Measurements from ENCODE around the gene GGT6.

The GGT6 gene

DNA sequence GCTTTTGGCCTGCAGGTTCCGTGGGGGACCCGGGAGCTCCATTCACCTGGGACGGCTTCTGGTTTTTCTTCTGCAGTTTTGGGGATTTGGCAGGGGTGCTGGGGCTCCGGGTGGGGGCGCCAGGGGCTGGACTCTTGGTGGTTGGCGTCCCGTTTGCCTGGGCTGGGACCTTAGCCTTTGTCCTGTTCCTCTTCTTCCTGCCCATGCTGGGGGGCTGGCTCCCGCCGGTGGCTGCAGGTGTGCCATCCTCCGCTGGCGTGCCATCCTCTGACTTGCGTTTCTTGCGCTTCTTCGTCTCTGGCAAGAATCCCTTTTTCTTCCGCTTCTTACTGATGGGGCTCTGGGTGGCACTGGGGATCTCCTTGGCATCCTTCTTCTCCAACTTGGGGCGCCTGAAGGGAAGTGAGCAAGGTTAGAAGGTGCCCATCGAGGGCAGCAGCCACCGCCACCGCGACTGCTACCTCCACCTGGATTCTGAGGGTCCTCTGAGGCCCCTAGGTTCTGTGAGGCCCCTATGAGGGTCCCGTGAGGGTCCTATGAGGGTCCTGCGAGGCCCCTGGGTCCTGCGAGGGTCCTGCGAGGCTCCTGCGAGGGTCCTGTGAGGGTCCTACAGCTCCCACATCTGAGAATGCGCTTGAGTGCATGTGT lies 20.7 kb downstream of the GGT6 start:
- no peak for DNase-seq (ENCODE audit: low spot score)
- FAIRE-seq: no peak

DNA sequence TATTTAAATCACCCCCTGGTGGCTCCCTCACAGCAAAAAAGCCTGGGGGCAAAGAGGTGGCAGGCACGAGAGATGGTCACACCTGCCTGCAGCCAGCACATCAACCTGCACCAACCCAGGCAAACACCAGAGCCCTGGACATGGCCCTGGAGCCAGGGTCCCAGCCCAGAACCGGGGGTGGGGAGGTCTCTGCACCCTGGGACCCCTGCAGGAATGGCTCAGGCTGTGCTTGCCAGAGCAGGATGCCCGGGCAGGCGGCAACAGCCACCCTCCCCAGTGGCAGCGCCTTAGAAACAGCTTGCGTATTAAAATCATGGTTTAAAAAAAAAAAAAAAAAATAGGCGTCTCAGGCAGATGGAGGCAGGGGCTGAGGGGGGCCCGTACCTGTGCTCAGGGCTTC lies 21.4 kb downstream of the GGT6 start:
- FAIRE-seq: no peak
- no peak for DNase-seq (ENCODE audit: low spot score)

DNA sequence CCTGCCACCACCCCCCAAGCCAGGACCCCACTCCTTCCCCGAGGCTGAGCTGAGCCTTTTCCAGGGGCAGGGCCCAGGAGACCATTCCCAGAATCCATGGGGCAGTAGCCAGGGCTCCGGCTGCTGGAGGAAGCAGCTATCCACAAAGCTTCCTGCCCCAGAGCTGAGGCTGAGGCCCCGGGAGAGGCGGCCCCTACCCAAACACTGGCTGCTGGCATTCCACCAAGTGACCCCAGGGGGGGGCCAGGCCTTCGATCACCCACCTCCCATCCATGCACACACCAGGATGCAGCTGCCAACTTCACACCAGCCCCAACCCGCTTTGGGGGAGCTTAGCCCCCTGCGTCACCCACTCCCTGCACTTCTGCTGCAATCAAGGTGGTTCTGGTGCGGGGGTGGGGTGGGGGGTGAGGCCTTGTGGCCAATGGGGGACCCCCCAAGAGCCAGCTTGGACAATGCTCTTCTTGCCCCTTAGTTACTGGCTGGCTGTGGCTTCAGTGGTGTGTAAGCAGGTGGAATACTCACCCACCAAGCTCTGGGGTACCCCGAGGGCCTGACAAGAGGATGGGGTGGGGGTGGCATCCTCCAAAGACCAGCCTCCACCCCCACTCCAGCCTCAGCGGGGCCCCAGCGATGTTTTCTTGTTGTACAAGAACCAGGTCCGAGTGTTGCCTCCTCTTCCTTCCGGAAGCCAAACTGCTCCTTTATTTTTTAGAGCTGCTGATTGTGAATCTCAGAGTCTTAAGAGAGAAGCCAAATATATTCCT lies 22.0 kb downstream of the GGT6 start:
- FAIRE-seq (no peak), DNase-seq (ENCODE audit: low spot score) (no peak)

DNA sequence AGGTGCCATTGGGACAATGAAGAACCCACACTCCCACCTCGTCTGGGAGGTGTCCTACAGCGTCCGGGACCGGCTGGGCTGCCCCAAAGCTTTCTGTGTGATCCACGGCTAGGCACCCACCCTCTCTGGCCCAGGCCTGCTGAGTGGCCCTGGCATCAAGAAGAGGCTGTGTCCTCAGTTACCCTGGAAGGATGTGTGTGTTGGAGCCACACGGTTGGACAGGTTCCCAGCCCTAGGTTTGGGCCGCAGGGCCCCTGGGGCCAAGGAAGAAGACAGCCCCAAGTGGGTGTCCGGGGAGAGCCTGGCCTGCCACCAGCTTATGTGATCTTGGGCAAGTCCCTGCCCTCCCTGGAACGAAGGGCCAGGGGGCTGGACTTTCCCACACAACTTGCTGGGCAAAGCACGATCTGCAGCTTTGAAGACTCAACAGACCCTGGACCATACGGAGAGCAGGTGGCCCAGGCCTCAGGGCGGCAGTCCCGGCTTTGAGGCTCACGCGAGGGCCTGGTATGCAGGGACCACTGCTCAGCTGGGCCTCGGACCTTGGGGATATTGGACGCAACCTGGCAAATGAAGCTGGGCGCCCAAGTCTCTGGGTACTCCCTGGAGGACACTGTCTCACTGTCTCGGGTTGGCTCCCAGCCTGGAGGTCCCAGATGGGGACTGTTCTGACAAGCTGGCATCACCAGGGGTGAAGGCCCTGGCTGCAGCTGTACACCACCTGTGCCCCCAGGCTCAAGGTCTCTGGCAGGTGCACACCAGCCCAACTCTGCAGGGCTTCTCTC lies 22.7 kb downstream of the GGT6 start:
- no peak for FAIRE-seq

DNA sequence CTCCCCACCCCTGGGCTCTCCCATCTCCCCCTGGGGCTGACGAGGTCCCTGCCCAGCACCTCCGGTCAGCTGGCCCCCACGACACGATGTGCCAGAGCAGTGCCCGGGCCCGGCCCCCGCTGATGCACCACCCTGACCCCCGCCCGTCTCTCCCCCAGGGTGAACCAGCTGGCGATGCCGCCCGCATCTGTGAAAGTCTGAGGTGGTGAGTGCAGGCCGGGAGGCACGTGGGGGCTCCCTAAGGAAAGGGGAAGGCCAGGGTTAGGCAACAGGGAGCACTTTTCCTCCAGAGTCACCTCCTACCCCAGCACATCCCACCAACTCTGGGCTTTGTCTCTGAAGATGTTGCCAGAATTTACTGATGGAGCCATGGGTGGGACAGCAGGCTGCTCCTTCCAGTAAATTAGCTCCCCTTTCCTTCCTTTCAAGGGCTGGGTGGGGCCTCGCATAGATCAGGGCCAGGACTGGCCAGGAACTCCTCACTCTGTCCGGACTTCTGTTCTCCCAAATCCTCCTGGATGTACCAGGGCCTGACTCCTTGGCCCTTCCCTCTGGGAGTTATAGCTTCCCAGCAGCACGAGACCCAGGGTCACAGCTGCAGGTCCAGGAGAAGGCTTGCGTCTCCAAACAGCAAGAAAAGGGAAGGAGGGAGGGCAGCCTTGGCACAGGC lies 23.5 kb downstream of the GGT6 start:
- FAIRE-seq (no peak), DNase-seq (ENCODE audit: low spot score) (no peak)

More for the DNA sequence above, 22.7 kb downstream of the GGT6 start:
- no peak for DNase-seq (ENCODE audit: low spot score)

DNA sequence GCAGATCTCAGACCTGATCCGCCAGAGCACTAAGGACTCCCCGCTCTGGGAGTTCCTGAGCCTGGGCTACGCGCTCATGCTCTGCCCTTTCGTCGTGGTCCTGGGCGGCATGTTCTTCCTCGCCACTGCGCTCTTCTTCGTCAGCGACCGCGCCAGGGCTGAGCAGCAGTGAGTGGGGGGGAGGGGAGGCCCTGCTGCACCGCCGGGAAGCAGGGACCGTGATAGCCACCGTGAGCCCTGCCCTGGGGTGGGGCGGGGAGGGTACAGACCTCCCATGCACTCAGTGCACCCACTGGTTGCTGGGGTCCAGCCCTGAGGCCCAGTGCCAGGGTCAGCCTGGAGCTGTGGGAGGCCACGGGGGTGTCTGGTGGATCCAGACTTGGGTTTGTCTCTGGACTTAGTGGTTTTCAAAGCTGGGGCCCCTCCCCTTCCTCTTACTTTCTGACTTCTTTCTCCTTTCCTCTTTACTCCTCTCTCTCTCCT lies 24.1 kb downstream of the GGT6 start:
- no peak for FAIRE-seq
- DNase-seq (ENCODE audit: low spot score): no peak

DNA sequence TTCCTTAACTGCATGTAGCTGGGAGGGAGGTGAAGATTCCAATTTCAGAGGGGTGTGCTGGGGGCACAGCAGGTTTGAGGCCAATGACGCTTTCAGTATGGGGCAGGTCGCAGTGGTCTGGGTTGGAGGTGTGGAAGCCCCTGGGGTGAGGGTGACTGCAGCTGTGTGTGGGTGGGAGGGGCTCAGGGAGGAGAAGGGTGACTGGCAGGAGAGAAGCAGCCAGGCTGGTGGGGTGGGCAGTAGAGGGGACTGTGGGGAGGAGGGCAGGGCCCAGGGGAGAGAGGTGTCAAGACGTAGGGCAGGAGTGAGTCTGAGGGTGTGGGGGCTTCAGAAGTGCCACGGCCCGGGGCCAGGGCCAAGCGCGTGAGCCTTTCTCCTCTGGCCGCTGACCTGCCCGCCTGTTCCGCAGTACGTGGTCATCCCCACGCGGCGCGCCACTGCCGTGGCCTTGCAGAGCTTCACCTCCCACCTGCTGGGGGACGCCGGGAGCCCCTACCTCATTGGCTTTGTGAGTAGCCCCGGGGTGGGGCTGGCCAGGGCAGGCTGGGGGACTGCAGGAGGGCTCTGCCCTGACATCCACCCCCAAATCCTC lies 24.6 kb downstream of the GGT6 start:
- DNase-seq (ENCODE audit: low spot score): no peak
- no peak for FAIRE-seq

DNA sequence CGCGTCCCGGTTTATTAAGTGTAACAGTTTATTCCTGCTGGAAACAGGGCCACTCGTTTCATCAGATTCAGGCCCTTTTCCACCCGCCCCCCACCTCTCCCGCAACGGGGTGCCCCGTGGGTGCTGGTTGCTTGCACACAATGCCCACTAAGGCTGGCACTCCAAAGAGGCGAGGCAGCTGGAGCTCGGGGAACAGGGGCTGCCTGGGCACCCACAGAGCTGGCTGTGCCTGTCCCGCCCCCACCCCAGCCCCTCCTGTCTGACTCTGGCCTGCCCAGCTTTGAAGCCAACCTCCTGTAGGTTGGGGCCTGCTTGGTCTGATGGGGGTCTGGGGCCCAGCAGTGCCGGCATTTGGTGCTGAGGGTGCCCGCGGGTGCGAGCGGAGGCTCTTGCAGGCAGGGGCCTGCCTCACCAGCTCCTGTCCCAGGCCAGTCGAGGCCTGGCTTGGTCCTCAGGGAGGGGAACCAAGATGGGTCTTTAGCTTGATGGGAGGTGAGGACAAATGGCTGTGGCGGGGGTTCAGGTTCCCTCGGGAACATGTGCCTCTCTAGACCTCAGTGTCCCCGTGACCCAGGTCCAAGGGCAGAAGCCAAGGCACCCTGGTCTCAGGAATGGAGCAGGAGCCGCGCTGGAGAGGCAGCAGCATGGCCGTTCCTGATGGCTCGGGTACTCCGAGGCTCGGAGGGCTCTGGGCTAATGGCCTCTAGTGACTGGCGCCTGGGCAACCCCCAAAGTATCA lies 25.3 kb downstream of the GGT6 start:
- DNase-seq (ENCODE audit: low spot score): no peak
- no peak for FAIRE-seq

DNA sequence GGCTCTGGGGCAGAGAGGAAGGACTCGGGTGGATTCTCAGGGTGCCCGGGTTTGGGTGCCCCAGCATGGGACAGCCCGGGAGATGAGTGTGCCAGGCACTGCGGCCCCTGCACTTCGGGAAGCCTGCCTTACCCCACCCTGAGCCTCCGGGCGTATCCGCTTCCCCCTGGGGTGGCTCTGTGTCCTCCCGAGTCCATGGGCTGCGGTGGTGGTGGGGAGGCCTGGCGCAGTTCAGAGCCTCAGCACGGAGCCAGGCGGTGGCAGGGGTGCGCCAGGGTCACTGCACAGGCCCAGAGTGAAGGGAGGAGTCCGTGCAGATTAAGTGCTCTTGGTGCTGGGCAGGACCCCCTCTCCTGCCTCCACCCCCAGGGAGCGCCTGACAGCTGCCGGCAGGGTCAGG lies 25.9 kb downstream of the GGT6 start:
- DNase-seq (ENCODE audit: low spot score) (no peak), FAIRE-seq (no peak)

DNA sequence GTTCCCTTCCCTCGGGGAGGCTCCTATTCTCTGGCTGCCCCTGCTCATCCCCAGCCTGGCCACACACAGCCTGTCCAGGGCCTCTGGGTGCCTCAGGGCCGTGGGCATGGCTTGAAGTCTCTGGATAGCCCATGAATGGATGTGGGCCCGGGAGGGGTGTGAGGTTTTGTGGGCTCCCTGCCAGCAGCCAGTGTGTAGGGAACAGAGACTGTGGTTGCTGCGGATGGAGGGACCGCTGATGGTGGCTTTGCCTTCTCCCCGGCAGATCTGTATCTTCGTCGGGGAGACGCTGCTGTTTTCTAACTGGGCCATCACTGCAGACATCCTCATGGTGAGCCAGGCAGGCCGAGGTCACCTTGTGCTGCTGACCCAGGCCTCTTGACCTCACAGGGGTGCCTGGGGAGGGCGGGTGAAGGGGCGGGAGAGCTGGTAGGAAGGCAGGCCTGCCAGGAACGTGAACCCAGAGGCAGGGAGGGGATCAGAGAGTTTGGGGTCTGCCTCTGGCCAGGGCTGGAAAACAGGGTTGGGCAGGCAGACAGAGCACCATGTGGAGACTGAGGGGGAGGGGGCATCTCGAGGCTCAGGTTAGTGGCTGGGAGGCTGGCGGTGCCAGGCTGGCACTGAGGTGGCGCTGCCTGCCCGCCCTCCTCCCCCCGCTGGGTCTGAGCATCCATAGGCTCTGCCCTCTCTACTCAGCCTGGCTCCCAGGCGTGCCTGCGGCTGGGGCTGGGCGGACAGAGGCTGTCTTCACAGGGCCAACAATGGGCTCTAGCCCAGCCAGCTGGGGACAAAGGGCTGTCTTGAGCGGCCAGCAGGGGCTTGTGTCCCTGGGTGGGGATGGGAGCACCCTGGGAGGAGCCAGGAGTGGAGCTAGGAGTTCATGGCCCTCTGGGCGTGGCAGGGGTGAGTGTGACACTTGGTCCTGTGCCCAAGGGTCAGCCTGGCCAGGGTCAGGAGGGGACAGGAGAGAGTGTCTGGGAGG lies 26.6 kb downstream of the GGT6 start:
- DNase-seq (ENCODE audit: low spot score) (no peak), FAIRE-seq (no peak)

DNA sequence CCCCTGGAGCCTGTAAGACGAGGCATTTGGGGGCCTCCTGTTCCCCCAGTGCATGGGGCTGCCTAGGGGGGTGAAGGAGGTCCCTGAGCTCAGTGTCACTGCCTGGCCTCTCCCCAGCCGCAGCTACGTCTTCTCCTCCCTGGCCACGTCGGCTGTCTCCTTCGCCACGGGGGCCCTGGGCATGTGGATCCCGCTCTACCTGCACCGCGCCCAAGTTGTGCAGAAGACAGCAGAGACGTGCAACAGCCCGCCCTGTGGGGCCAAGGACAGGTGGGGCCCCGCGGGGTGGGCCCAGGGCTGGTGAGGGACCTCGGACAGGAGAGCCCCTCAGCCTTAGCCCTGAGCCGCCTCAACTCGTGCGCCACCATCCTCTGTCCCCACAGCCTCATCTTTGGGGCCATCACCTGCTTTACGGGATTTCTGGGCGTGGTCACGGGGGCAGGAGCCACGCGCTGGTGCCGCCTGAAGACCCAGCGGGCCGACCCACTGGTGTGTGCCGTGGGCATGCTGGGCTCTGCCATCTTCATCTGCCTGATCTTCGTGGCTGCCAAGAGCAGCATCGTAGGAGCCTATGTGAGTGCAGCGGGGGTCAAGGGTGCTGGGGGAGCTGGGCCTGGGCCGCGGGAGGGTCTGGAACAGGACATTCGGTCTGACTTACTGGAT lies 27.4 kb downstream of the GGT6 start:
- FAIRE-seq: no peak
- no peak for DNase-seq (ENCODE audit: low spot score)

DNA sequence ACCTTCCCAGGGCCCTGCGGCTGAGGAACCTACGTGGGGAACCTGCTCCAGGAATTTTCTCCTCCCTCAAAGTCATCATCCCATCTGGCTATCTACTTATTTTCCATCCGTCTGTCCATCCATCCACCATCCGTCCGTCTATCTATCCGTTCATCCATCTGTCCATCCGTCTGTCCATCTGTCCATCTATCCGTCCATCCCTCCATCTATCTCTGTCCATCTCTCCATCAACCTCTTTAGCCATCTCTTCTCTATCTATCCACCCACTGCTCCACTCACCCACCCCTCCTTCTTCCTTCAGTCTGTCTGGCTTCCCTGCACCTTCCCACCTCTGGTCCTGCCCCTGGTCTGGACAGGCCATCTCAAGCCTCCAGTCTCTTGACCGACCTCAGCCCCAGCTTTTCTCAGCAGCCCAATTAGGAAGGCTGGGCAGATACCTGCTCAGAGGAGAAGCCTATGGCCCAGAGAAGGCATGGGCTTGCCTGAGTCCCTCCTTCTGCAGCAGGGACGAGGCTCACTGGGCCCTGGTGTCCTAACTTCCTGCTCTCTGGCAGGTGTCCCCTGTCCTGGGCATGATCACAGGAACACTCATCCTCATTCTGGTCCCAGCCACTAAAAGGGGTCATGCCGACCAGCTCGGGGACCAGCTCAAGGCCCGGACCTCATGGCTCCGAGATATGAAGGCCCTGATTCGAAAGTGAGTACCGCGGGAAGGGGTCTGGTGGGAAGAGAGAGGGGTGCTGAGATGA lies 28.2 kb downstream of the GGT6 start:
- no peak for DNase-seq (ENCODE audit: low spot score)

DNA sequence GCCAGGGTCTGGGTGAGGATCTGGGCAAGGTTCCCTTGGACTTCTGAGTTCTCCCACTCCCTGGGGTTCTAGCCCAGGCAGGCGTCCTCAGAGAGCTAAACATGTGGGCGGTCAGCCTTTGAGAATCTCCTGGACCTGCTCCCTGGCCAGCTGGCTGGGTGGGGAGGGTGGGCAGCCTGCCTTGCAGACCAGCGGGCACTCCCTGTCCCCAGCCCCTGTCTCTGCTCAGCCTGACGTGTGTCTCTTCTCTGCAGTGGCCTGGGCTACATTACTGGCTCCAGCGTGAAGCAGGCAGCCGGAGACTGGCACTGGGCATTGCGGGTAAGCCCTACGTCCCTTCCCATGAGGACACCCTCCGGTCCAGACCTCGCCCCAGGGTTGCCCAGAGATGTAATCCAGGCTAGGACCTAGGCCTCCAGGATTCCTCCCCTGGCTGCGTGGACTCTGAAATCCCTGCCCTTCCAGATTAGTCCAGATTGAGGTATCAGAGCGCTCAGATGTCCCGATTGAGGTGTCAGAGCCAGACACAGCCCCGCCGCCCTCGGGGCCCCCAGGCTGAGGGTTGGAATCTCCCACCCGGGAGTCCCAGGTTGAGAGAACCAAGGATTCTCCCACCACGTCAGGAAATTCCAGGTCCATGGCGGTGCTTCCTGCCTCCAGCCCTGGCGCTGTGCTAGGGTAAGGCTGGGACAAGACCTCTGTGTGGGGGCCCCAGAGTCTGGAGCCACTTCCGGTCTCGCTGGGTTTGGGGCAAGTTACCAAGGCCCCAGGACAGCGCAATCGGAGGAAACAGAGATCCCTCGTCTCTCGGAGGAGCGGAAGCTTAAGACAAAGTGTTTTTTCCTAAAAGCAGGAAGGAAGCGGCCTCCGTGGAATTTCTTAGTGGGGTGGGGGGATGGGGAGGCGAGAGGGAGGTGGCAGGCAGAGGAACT lies 29.3 kb downstream of the GGT6 start:
- FAIRE-seq: no peak
- no peak for DNase-seq (ENCODE audit: low spot score)

More for the DNA sequence above, 28.2 kb downstream of the GGT6 start:
- no peak for FAIRE-seq

DNA sequence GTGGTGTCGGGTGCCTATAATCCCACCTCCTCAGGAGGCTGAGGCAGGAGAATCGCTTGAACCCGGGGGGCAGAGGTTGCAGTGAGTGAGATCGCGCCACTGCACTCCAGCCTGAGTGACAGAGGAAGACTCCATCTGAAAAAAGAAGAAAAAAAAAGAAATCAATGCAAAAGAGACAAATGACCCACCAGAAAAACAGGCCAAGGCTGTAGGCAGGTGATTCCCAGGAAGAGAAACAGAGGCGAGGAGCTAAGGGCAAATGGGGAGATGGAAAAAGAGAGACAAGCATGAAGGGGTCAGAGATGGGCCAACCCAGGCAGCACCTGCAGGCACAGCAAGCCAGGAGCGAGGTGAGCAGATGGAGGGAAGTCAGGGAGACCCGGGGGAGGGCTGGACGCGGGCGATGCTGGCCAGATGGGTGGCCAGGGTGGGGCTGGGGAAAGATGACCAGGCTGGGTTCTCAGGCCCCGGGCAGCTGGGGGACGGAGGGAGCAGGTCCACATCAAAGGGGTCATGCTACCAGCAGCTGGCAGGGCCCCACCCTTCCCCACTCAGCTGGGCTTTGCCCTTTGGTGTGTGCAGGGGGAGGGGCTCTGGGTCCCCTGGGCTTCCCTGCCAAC lies 30.7 kb downstream of the GGT6 start:
- no peak for FAIRE-seq
- no peak for DNase-seq (ENCODE audit: low spot score)

DNA sequence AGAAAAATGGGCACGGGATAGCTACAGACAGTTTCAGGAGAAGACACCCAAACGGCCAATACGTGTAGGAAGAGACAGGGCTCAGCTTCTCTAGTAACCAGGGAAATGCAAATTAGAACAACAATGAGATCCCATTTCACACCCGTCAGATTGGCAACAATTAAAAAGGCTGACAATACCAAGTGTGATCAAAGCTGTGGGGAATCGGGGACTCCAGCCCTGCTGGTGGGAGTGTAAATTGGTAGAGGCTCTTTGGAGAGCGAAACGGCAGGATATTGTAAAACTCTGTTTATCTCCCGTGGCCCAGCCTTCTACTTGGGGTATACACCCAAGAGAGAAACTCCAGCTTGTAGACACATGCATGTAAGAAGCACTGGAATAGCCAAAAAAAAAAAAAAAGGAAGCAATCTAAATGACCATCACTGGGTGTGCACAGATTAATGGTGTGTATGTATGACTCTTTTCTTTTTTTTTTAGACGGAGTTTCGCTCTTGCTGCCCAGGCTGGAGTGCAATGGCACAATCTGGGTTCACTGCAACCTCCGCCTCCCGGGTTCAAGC lies 32.7 kb downstream of the GGT6 start:
- DNase-seq (ENCODE audit: low spot score) (no peak), FAIRE-seq (no peak)

DNA sequence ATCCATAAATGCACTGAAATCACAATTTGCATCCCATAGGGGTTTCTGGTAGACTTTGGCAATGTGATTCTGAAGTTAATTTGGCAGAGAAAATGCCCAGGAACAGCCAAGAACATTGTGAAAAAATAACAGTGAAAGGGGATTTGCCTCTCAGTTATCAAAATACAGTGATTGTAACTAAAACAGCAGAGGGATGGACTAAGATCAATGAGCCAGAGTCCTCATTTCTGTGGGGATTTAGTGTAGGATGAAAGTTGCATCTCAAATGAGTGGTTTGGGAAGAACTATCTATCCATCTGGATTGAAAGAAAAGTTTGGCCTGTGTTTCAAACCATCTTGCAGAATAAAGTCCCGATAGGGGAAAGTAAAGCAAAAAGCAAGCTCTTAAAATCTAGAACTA lies 33.2 kb downstream of the GGT6 start:
- DNase-seq (ENCODE audit: low spot score) (no peak), FAIRE-seq (no peak)
